ENCODE data around the gene MS4A10.

Gene MS4A10

DNA sequence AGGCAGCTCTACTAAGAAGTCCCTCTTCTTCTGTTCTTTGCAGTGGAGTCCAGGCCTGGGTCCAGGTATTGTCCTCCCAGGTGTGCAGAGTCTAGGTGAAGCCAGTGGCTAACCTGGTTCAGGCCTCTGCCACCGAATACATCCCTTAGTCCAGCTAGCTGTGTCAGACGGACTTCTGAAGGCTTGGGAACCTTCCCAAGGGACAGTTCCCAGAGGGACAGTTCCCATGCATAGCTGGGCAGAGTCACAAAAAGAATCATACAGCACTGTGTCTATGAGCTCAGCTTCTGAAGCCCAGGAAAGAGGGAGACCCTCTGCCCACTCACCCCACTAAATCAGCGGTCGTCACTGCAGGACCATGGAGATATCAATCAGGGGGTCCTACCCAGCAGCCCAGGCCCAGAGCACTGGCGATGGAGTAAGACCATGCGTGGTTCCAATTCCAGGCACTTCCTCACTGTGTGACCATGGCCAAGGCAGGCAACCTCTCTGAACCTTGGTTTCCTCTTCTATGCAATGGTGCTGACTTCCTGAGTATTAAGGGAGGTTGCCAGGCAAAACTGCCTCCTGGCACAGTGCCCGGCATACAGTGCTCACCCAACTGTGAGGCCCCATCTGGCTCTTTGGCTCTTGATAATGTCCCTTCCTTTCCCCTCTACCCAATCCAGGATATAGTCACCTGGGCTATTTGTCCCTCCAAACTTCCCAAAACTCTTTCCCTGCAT, 3.4 kb downstream of the MS4A10 start:
- TF ChIP-seq TEAD4 (IDR thresholded peaks at IDR 0.05) = no peak
- peak; percentile 53; the same call in 1 of the 2 replicates for TF ChIP-seq NFIC (IDR thresholded peaks at IDR 0.05)

DNA sequence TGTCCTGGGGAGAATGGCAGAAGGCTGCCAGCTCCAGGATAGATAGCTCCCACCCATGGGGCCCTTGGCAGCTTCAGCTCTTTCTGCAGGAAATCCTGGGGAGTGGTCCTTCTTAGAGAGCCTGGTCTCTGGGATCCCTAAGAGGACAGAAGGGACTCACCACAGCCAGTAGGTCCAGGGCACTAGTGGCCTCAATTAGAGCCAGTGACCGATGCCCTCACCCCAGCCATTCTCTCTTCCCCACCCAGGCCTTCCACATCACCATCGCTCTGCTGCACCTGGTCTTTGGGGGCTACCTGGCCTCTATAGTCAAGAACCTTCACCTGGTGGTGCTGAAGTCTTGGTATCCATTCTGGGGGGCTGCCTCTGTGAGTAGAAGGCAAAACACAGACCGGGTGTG, 5.6 kb downstream of the MS4A10 start:
- TF ChIP-seq TCF12 (IDR thresholded peaks at IDR 0.05; ENCODE audit: low read depth) (no peak), YY1 (IDR thresholded peaks at IDR 0.05; ENCODE audit: low read depth) (no peak), CREB1 (IDR thresholded peaks at IDR 0.05; ENCODE audit: low read depth) (no peak), NFIC (IDR thresholded peaks at IDR 0.05) (no peak), TAF1 (IDR thresholded peaks at IDR 0.05; ENCODE audit: low read depth) (no peak), RAD21 (IDR thresholded peaks at IDR 0.05; ENCODE audit: low read depth) (no peak)
- TF ChIP-seq, protein P1, sequence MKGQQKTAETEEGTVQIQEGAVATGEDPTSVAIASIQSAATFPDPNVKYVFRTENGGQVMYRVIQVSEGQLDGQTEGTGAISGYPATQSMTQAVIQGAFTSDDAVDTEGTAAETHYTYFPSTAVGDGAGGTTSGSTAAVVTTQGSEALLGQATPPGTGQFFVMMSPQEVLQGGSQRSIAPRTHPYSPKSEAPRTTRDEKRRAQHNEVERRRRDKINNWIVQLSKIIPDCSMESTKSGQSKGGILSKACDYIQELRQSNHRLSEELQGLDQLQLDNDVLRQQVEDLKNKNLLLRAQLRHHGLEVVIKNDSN (IDR thresholded peaks at IDR 0.05) = no peak

DNA sequence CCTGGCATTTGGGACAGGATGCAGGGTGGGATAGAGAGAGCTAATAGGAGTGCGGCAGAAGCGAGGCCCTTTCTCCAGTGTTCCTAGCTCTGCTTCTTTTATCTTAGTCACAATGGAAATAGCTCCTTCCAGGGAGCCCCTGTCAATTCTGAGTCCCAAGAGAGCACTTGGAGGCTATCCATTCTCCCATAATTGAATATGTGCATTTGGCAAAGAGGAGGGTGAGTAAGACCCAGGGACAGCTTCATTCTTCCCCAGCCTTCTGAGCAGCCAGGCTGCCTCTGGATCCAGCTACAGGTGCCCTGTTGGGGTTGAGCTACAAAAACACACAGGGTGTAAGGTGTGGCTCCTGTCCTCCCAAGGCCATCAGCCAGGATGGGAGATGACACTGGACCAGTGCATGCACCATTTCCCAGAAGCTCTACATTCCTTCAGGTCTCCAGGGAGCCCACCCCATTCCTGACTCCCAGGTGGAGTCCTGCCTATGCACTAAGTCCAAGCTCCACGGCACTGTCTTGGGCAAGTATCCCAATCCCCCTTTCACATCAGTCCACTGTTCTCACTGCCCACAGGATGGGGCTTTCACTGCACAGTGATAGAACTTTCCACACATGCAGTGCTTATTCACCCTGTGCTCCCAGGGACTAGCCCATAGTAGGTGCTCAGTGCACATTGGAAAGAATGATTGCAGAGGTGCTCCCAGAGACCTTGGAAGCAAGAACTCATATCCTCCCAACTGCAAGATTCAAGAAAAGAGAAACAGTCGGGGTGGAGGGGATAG, 6.2 kb downstream of the MS4A10 start:
- TF ChIP-seq NFIC (IDR thresholded peaks at IDR 0.05) (no peak), CREB1 (IDR thresholded peaks at IDR 0.05; ENCODE audit: low read depth) (no peak)

DNA sequence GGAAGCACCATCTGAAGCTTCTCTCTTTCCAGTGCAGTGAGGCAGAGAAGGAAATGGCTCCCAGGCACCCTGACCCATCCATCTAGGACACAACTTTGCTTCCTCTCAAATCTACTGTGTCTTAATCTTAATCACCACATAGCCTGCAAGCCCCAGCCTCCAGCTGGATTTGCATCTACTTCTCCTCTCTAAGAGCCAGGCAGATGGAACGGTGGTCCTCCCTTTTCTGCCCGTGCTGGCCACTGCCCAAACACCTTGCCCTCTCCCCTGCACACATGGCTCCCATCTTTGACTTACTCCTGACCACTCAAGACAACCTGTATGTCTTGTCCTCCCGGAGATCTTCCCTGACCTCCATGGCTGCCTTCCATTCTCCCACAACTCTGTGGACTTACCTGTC, 7.4 kb downstream of the MS4A10 start:
- TF ChIP-seq TAF1 (IDR thresholded peaks at IDR 0.05; ENCODE audit: low read depth) (no peak), NFIC (IDR thresholded peaks at IDR 0.05) (no peak), EP300 (IDR thresholded peaks at IDR 0.05; ENCODE audit: borderline replicate concordance) (no peak)

DNA sequence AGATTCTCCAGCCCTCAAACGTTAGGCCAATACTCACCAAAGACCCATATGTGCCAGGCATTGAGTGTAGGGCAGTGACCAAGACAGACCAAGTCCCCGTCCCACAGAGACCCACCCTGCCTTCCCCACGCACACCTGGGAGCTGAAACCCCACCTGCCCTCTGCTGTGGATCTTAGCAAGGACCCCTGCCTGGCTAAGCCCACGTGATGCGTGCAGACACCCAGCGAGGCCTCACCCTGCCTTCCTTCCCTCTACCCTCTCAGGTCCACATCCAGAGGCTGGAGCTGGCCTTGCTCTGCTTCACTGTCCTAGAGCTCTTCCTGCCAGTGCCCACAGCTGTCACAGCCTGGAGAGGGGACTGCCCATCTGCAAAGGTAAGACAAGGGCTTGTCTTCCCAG, 10.2 kb downstream of the MS4A10 start:
- TF ChIP-seq, protein P2, sequence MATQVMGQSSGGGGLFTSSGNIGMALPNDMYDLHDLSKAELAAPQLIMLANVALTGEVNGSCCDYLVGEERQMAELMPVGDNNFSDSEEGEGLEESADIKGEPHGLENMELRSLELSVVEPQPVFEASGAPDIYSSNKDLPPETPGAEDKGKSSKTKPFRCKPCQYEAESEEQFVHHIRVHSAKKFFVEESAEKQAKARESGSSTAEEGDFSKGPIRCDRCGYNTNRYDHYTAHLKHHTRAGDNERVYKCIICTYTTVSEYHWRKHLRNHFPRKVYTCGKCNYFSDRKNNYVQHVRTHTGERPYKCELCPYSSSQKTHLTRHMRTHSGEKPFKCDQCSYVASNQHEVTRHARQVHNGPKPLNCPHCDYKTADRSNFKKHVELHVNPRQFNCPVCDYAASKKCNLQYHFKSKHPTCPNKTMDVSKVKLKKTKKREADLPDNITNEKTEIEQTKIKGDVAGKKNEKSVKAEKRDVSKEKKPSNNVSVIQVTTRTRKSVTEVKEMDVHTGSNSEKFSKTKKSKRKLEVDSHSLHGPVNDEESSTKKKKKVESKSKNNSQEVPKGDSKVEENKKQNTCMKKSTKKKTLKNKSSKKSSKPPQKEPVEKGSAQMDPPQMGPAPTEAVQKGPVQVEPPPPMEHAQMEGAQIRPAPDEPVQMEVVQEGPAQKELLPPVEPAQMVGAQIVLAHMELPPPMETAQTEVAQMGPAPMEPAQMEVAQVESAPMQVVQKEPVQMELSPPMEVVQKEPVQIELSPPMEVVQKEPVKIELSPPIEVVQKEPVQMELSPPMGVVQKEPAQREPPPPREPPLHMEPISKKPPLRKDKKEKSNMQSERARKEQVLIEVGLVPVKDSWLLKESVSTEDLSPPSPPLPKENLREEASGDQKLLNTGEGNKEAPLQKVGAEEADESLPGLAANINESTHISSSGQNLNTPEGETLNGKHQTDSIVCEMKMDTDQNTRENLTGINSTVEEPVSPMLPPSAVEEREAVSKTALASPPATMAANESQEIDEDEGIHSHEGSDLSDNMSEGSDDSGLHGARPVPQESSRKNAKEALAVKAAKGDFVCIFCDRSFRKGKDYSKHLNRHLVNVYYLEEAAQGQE (IDR thresholded peaks at IDR 0.05; ENCODE audit: low read depth) = no peak
- no peak for TF ChIP-seq EGR1 (IDR thresholded peaks at IDR 0.05)
- no peak for TF ChIP-seq CEBPB (IDR thresholded peaks at IDR 0.05)
- no peak for TF ChIP-seq YY1 (IDR thresholded peaks at IDR 0.05; ENCODE audit: low read depth)
- no peak for TF ChIP-seq ZBTB7A (IDR thresholded peaks at IDR 0.05; ENCODE audit: low read depth)
- no peak for TF ChIP-seq EP300 (IDR thresholded peaks at IDR 0.05; ENCODE audit: borderline replicate concordance)
- TF ChIP-seq, protein P1 (IDR thresholded peaks at IDR 0.05) = no peak
- TF ChIP-seq RAD21 (IDR thresholded peaks at IDR 0.05; ENCODE audit: low read depth) = no peak
- no peak for TF ChIP-seq NFIC (IDR thresholded peaks at IDR 0.05)
- TF ChIP-seq TEAD4 (IDR thresholded peaks at IDR 0.05) = no peak
- TF ChIP-seq, protein P3, sequence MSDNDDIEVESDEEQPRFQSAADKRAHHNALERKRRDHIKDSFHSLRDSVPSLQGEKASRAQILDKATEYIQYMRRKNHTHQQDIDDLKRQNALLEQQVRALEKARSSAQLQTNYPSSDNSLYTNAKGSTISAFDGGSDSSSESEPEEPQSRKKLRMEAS (IDR thresholded peaks at IDR 0.05) = no peak
- TF ChIP-seq TCF12 (IDR thresholded peaks at IDR 0.05; ENCODE audit: low read depth) = no peak
- TF ChIP-seq TAF1 (IDR thresholded peaks at IDR 0.05; ENCODE audit: low read depth) = no peak
- no peak for TF ChIP-seq CREB1 (IDR thresholded peaks at IDR 0.05; ENCODE audit: low read depth)

DNA sequence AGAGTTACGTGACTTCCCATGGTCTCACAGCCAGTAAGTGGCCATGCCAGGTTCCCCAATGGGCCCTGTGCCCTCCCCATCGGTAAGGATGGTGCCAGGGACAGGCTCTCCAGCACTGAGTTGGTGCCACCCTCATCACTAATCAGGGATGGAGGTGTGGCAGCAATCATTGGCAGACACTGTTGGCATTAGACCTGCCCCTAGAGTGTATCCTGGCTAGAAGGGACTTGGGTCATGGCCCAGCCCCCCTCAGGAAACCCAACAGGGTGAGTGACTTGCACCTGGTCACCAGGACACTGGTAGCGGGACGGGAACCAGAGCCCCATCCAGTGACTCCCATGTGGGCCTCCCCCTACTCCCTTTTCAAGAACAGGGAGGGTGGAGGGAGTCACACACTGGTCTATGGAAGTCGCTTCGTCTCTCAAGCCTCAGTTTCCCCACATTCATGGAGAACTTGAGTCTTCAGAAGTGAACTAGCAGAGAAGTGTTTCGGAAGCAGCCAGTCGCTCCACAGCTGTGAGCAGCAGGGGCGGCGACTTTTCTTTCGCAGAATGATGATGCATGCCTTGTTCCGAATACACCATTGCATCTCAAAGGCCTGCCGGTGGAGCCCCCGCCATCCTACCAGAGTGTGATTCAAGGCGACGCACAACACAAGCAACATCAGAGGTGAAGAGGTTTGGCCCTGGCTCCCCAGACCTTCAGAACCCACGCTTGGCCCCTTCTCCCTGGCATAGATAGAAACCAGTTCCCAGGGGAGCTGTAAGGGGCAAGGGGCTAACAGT, 12.9 kb downstream of the MS4A10 start:
- TF ChIP-seq FOXM1 (IDR thresholded peaks at IDR 0.05; ENCODE audit: borderline replicate concordance, low read depth) (no peak), TEAD4 (IDR thresholded peaks at IDR 0.05) (no peak), NFIC (IDR thresholded peaks at IDR 0.05) (no peak), YY1 (IDR thresholded peaks at IDR 0.05; ENCODE audit: low read depth) (no peak)
- TF ChIP-seq, protein P3 (IDR thresholded peaks at IDR 0.05) = no peak

DNA sequence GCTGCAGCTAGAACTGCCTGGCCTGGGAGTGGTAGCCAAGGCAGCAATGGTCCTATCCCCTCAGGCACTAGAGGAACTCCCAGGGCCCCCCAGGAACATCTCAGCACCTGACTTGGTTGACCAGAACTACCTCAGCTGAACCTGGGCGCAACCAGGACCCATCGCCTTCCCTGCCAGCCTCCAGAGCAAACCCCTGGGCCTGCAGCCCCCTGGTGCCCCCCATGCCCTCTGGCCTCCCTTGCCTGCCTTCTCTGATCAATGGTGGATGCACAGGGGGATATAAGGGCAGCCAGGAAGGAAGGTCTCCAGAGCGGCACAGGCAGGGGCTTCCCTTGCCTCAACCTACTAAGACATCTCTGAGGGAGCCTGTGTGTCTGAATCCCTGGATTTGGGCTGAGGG, 13.5 kb downstream of the MS4A10 start:
- TF ChIP-seq TCF12 (IDR thresholded peaks at IDR 0.05; ENCODE audit: low read depth) = no peak
- TF ChIP-seq CREB1 (IDR thresholded peaks at IDR 0.05; ENCODE audit: low read depth) = no peak
- no peak for TF ChIP-seq EGR1 (IDR thresholded peaks at IDR 0.05)
- no peak for TF ChIP-seq ZBTB7A (IDR thresholded peaks at IDR 0.05; ENCODE audit: low read depth)
- no peak for TF ChIP-seq YY1 (IDR thresholded peaks at IDR 0.05; ENCODE audit: low read depth)
- TF ChIP-seq EP300 (IDR thresholded peaks at IDR 0.05; ENCODE audit: borderline replicate concordance) = no peak
- TF ChIP-seq, protein P3 (IDR thresholded peaks at IDR 0.05) = no peak
- TF ChIP-seq CEBPB (IDR thresholded peaks at IDR 0.05) = no peak
- TF ChIP-seq, protein P1 (IDR thresholded peaks at IDR 0.05) = no peak
- TF ChIP-seq FOXM1 (IDR thresholded peaks at IDR 0.05; ENCODE audit: borderline replicate concordance, low read depth) = no peak
- TF ChIP-seq, protein P2 (IDR thresholded peaks at IDR 0.05; ENCODE audit: low read depth) = no peak
- TF ChIP-seq TAF1 (IDR thresholded peaks at IDR 0.05; ENCODE audit: low read depth) = no peak
- TF ChIP-seq RAD21 (IDR thresholded peaks at IDR 0.05; ENCODE audit: low read depth) = no peak
- no peak for TF ChIP-seq NFIC (IDR thresholded peaks at IDR 0.05)
- TF ChIP-seq TEAD4 (IDR thresholded peaks at IDR 0.05) = no peak
